Neural cell (in vitro differentiated cells): ENCODE data around the gene AGTR1.

Experiments
- EP300 ChIP-seq: fragments of 450-650 bp; conservative IDR thresholded peaks from 2 replicates; pipeline ENCODE4 v1.6.1; 2014; ENCODE audit warnings: antibody characterized with exemption, mild to moderate bottlenecking, moderate library complexity; ENCODE audit not compliant: poor library complexity, severe bottlenecking
- EZH2 ChIP-seq: fragments of 200-600, 300-800 bp; shearing (Covaris generic), sonication (generic); IDR thresholded peaks from 2 replicates; pipeline ENCODE4 v1.6.1; 2014; ENCODE audit warnings: antibody characterized with exemption, low read length, borderline replicate concordance, mild to moderate bottlenecking; ENCODE audit not compliant: insufficient read depth, poor library complexity, severe bottlenecking
- MXI1 ChIP-seq: fragments of 450-650 bp; conservative IDR thresholded peaks from 2 replicates; pipeline ENCODE4 v1.6.1; 2014; ENCODE audit warnings: antibody characterized with exemption, mild to moderate bottlenecking; ENCODE audit not compliant: poor library complexity, severe bottlenecking
- POLR2AphosphoS5 ChIP-seq: IDR thresholded peaks from 2 replicates; pipeline ENCODE4 v1.6.1; 2012
- RAD21 ChIP-seq: fragments of 450-650 bp; conservative IDR thresholded peaks from 2 replicates; pipeline ENCODE4 v1.6.1; 2014; ENCODE audit warnings: antibody characterized with exemption, mild to moderate bottlenecking, moderate library complexity
- SMC3 ChIP-seq: fragments of 450-650 bp; conservative IDR thresholded peaks from 2 replicates; pipeline ENCODE4 v1.6.1; 2014; ENCODE audit warnings: antibody characterized with exemption, mild to moderate bottlenecking, moderate library complexity; ENCODE audit not compliant: poor library complexity
- TAF1 ChIP-seq: IDR thresholded peaks from 2 replicates; pipeline ENCODE4 v1.6.1; 2012; ENCODE audit warnings: low read depth
- TF ChIP-seq, protein P1 (sequence below): fragments of 450-650 bp; IDR thresholded peaks from 2 replicates; pipeline ENCODE4 v1.5.1; 2014; ENCODE audit warnings: antibody characterized with exemption, mild to moderate bottlenecking, moderate library complexity; ENCODE audit not compliant: poor library complexity, severe bottlenecking
- TF ChIP-seq, protein P2 (sequence below): IDR thresholded peaks from 2 replicates; pipeline ENCODE4 v1.6.1; 2012; ENCODE audit warnings: borderline replicate concordance

DNA sequence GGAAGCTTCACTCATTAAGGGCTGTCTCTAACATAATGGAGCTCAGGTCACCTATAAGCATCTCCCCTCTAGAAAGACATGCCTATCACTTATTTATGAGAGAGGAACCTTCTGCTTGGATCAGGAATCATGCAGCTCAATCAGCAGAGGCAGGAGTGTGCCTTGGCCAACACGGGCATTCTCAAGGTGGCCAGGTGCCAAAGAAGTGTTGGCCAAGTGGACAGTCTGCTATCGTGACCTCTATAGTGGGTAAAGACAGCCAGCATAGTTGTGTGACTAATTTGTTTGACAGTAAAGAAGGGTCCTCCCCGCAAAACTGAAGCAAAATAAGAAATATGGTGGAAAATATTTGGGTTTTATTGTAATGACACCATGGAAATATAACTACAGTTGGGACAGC, 14.7 kb upstream of the AGTR1 start:
- TF ChIP-seq EZH2, result no peak
- TF ChIP-seq, protein P1, sequence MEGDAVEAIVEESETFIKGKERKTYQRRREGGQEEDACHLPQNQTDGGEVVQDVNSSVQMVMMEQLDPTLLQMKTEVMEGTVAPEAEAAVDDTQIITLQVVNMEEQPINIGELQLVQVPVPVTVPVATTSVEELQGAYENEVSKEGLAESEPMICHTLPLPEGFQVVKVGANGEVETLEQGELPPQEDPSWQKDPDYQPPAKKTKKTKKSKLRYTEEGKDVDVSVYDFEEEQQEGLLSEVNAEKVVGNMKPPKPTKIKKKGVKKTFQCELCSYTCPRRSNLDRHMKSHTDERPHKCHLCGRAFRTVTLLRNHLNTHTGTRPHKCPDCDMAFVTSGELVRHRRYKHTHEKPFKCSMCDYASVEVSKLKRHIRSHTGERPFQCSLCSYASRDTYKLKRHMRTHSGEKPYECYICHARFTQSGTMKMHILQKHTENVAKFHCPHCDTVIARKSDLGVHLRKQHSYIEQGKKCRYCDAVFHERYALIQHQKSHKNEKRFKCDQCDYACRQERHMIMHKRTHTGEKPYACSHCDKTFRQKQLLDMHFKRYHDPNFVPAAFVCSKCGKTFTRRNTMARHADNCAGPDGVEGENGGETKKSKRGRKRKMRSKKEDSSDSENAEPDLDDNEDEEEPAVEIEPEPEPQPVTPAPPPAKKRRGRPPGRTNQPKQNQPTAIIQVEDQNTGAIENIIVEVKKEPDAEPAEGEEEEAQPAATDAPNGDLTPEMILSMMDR, result no peak
- no peak for TF ChIP-seq EP300
- TF ChIP-seq POLR2AphosphoS5, result no peak
- TF ChIP-seq RAD21, result no peak
- no peak for TF ChIP-seq TAF1
- no peak for TF ChIP-seq MXI1
- TF ChIP-seq, protein P2, sequence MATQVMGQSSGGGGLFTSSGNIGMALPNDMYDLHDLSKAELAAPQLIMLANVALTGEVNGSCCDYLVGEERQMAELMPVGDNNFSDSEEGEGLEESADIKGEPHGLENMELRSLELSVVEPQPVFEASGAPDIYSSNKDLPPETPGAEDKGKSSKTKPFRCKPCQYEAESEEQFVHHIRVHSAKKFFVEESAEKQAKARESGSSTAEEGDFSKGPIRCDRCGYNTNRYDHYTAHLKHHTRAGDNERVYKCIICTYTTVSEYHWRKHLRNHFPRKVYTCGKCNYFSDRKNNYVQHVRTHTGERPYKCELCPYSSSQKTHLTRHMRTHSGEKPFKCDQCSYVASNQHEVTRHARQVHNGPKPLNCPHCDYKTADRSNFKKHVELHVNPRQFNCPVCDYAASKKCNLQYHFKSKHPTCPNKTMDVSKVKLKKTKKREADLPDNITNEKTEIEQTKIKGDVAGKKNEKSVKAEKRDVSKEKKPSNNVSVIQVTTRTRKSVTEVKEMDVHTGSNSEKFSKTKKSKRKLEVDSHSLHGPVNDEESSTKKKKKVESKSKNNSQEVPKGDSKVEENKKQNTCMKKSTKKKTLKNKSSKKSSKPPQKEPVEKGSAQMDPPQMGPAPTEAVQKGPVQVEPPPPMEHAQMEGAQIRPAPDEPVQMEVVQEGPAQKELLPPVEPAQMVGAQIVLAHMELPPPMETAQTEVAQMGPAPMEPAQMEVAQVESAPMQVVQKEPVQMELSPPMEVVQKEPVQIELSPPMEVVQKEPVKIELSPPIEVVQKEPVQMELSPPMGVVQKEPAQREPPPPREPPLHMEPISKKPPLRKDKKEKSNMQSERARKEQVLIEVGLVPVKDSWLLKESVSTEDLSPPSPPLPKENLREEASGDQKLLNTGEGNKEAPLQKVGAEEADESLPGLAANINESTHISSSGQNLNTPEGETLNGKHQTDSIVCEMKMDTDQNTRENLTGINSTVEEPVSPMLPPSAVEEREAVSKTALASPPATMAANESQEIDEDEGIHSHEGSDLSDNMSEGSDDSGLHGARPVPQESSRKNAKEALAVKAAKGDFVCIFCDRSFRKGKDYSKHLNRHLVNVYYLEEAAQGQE, result no peak
- TF ChIP-seq SMC3, result no peak
